KMS-11 (cell line): ENCODE measurements around the gene TMEM134.

Experiments used
- H2AFZ ChIP-seq: fragments of 200-600 bp; sonication (generic); 2 replicates; pipeline ENCODE4 v1.6.1; 2016; ENCODE audit warnings: antibody characterized with exemption, mixed run types, low read depth
- H3K27ac ChIP-seq: fragments of 200-600 bp; sonication (generic); 2 replicates; pipeline ENCODE4 v1.6.1; 2016; ENCODE audit warnings: mild to moderate bottlenecking, mixed run types
- H3K27me3 ChIP-seq: fragments of 200-600 bp; sonication (generic); 2 replicates; pipeline ENCODE4 v1.6.1; 2017; ENCODE audit warnings: mild to moderate bottlenecking, low read depth, mixed run types, moderate library complexity; ENCODE audit not compliant: insufficient read depth
- H3K36me3 ChIP-seq: fragments of 200-600 bp; sonication (generic); 2 replicates; pipeline ENCODE4 v1.6.1; 2017; ENCODE audit warnings: mild to moderate bottlenecking, mixed run types; ENCODE audit not compliant: insufficient read depth
- H3K4me1 ChIP-seq: fragments of 200-600 bp; sonication (generic); 2 replicates; pipeline ENCODE4 v1.6.1; 2016; ENCODE audit warnings: mild to moderate bottlenecking, low read depth, mixed run types; ENCODE audit not compliant: poor library complexity, severe bottlenecking
- H3K4me2 ChIP-seq: fragments of 200-600 bp; sonication (generic); 2 replicates; pipeline ENCODE4 v1.7.0; 2016; ENCODE audit warnings: mild to moderate bottlenecking, mixed run types
- H3K4me3 ChIP-seq: fragments of 200-600 bp; sonication (generic); IDR thresholded peaks from 2 replicates; pipeline ENCODE4 v1.6.1; 2017; ENCODE audit warnings: low read depth, low read length, mixed read lengths; ENCODE audit not compliant: insufficient read depth
- H3K79me2 ChIP-seq: fragments of 200-600 bp; sonication (generic); 2 replicates; pipeline ENCODE4 v1.6.1; 2016; ENCODE audit warnings: low read depth, mixed run types; ENCODE audit not compliant: insufficient read depth
- H3K9ac ChIP-seq: fragments of 200-600 bp; sonication (generic); 2 replicates; pipeline ENCODE4 v1.6.1; 2016; ENCODE audit warnings: mild to moderate bottlenecking, mixed run types
- H4K20me1 ChIP-seq: fragments of 200-600 bp; sonication (generic); 2 replicates; pipeline ENCODE4 v1.6.1; 2016; ENCODE audit warnings: mild to moderate bottlenecking, mixed run types; ENCODE audit not compliant: insufficient read depth
- TF ChIP-seq, protein P1 (sequence below): fragments of 200-600 bp; sonication (generic); conservative IDR thresholded peaks from 2 replicates; pipeline ENCODE4 v1.6.1; 2017; ENCODE audit warnings: low read depth, mild to moderate bottlenecking, antibody characterized with exemption, low read length, moderate library complexity, mixed read lengths

TMEM134 gene

DNA sequence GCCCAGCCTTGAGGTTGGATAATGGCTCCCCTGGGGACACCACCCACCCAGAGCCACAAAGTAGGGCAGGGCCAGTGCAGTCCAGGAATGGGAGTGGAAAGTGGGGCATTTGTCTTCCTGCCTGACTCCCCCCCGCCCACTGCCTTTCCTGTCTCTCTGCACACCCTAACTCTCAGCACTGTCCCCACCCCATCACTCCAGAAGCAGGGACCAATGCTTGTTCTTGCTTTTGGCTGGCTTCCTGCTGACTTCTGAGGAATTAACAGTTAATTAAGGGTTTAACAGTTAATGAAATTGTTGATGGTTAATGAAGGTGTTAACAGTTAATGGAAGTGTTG is 31.4 kb upstream of the TMEM134 start:
- Histone ChIP-seq H3K27ac (no peak overlapping the region), H3K4me1 (peaks cover 7% of the 10 kb centered on the region), H3K9ac (no peak overlapping the region)

DNA sequence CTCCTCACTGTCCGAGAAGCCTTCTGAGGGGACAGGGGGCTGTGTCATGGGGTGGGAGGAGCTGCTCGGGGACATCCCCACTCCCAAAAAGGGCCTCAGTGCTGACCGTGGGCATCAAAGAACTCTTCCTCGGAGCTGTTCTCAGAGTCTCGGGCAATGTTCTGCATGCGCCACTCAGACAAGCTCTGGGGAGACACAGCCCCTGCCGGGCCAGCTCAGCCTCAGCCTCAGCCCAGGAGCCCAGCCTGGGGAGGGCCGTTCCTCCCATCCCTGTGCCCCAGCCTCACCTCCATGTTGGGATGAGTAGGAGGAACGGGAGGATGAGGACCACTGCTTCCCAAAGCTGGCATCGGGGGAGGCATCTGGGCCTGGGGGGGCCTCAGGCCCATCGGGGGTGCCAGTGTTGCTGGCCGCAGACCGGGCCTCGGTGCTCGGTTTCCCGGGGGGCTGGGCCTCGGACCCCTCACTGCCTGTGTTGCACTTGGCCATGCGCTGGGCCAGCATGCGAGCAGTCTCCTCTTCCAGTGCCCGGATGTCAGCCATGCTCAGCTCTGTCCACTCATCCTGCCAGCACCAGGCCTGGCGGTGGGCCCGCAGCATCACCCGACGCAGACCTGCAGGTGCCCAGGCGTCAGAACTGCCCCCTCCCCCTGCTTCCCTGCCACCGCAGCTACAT is 30.9 kb upstream of the TMEM134 start:
- H3K27ac ChIP-seq: no peak overlapping the region
- no peak overlapping the region for H3K9ac ChIP-seq
- H3K4me2 ChIP-seq: no peak overlapping the region
- TF ChIP-seq, protein P1, sequence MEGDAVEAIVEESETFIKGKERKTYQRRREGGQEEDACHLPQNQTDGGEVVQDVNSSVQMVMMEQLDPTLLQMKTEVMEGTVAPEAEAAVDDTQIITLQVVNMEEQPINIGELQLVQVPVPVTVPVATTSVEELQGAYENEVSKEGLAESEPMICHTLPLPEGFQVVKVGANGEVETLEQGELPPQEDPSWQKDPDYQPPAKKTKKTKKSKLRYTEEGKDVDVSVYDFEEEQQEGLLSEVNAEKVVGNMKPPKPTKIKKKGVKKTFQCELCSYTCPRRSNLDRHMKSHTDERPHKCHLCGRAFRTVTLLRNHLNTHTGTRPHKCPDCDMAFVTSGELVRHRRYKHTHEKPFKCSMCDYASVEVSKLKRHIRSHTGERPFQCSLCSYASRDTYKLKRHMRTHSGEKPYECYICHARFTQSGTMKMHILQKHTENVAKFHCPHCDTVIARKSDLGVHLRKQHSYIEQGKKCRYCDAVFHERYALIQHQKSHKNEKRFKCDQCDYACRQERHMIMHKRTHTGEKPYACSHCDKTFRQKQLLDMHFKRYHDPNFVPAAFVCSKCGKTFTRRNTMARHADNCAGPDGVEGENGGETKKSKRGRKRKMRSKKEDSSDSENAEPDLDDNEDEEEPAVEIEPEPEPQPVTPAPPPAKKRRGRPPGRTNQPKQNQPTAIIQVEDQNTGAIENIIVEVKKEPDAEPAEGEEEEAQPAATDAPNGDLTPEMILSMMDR: no peak
- no peak overlapping the region for H3K4me3 ChIP-seq
- H2AFZ ChIP-seq: no peak overlapping the region
- peaks cover 5% of the 10 kb centered on the region for H3K4me1 ChIP-seq
- H3K79me2 ChIP-seq: no peaks in the 10 kb centered on the region
- H4K20me1 ChIP-seq: no peaks in the 10 kb centered on the region
- H3K36me3 ChIP-seq: no peaks in the 10 kb centered on the region
- H3K27me3 ChIP-seq: no peaks in the 10 kb centered on the region

More for the DNA sequence above, 31.4 kb upstream of the TMEM134 start:
- Histone ChIP-seq H4K20me1 (no peaks in the 10 kb centered on the region), H2AFZ (no peak overlapping the region), H3K36me3 (no peaks in the 10 kb centered on the region), H3K4me2 (no peak overlapping the region), H3K27me3 (no peaks in the 10 kb centered on the region), H3K4me3 (no peak overlapping the region), H3K79me2 (no peaks in the 10 kb centered on the region)
- TF ChIP-seq, protein P1: no peak

DNA sequence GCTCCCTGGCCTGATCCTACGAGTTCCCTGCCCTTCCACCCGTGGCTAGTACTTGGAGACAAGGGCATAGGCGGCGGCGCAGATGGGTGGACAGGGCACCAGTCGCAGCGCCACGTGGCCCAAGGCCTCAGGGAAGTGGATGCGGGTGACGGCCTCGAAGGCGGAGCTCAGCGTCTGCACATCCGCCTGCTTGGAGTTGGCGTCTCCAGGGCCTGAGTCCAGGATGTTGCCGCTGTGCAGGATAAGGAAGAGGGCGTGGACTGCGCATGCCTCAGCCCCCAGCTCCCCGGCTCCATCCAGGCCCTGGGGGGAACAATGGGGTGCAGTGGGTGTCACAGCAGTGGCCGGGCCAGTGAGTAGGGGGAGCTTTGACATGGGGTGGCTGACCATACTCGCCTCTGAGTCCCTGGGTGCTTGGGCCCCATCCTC is 29.5 kb upstream of the TMEM134 start:
- Histone ChIP-seq H3K27ac (no peak overlapping the region), H2AFZ (no peak overlapping the region), H3K9ac (no peak overlapping the region), H3K4me3 (no peak overlapping the region), H3K36me3 (no peaks in the 10 kb centered on the region), H3K4me1 (peaks cover under 1% of the 10 kb centered on the region), H3K4me2 (no peak overlapping the region), H3K27me3 (no peaks in the 10 kb centered on the region), H3K79me2 (no peaks in the 10 kb centered on the region), H4K20me1 (no peaks in the 10 kb centered on the region)
- TF ChIP-seq, protein P1: no peak

DNA sequence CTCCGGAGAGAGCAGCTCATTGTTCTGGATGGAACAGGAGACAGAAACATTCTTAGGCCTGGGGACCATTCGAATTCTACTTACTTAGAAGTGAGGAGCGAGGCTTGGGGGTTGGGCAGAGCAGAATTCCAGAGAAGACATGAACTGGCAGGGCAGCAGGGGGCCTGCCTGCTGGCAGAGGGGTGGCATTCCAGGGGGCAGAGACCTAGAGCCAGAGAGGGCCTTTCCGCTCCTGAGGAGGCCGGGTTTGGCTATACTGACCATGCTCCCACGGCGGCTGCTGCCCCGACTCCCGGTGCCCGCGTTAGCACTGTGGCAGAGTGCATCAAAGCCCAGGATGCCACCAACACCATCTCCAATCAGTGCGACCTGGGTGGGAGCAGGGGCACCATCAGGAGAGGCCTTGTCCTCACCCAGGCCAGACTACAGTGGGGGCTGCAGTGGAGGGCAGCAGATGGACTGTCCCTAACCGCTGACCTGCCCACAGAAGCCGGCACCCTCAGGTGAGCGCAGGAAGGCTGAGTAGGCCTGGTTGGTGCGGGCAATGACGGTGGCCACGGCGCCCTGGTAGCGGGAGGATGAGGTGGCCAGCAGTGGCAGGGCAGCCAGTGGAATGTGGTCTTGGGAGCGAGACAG is 28.7 kb upstream of the TMEM134 start:
- H3K9ac ChIP-seq: no peak overlapping the region
- H2AFZ ChIP-seq: no peak overlapping the region
- no peak overlapping the region for H3K27ac ChIP-seq
- no peak overlapping the region for H3K4me3 ChIP-seq
- no peaks in the 10 kb centered on the region for H3K79me2 ChIP-seq
- H3K27me3 ChIP-seq: no peaks in the 10 kb centered on the region
- H3K4me1 ChIP-seq: no peaks in the 10 kb centered on the region
- H3K36me3 ChIP-seq: no peaks in the 10 kb centered on the region
- H4K20me1 ChIP-seq: no peaks in the 10 kb centered on the region
- TF ChIP-seq, protein P1: no peak
- no peak overlapping the region for H3K4me2 ChIP-seq
